Measurements from ENCODE around the gene HRH4. TPM values are rescaled to one million over a fixed set of nuclear protein-coding genes. Genes with fewer than 3 reads are reported as not detected.
A peak's percentile ranks its signal among the peaks of the same experiment; 100 is the strongest.

HRH4 gene
- total and polyA plus RNA-seq, 8 donors: 0.03 to 0.37 TPM; not detected in 6

DNA sequence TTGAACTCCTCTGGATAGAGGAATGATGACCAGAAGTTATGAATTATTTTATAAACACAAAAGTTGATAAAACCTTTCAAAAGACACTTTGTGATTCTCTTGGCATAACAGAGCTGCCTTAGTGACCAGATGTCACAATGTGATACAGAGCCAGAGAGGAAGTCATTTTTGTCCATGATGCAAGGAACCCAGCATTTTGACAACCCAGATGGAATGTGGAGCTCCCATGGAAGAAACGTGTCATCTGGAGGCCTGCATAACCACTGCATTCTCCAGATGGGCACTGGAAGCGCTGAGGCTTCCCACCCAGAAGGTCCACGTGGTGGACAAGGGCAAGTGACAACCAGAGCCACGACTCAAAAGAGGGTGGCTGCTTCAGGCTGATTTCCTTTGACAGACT is 30.1 kb downstream of the HRH4 start:
- WGBS, 5 donors: 39 to 57% (median 53%) methylated on average over 4 of the region's 4 CpGs
- DNase-seq: no peak
- no peak overlapping the region for H3K27ac ChIP-seq
- no peak for TF ChIP-seq POLR2AphosphoS5 (IDR thresholded peaks at IDR 0.05)
- no peak for TF ChIP-seq CTCF (IDR thresholded peaks at IDR 0.05)
- peaks cover 0 to 4% (median 0%) of the 10 kb centered on the region in 3 donors for H3K27me3 ChIP-seq
- peaks cover 0 to 10% (median 3%) of the 10 kb centered on the region in 4 donors for H3K4me1 ChIP-seq
- no peaks in the 10 kb centered on the region for H3K9me3 ChIP-seq
- intact Hi-C loops (cut with DNase I; ENCODE audit: low total_unique reads): no loop called here
- no peak overlapping the region for H3K4me3 ChIP-seq
- H3K36me3 ChIP-seq: no peaks in the 10 kb centered on the region

DNA sequence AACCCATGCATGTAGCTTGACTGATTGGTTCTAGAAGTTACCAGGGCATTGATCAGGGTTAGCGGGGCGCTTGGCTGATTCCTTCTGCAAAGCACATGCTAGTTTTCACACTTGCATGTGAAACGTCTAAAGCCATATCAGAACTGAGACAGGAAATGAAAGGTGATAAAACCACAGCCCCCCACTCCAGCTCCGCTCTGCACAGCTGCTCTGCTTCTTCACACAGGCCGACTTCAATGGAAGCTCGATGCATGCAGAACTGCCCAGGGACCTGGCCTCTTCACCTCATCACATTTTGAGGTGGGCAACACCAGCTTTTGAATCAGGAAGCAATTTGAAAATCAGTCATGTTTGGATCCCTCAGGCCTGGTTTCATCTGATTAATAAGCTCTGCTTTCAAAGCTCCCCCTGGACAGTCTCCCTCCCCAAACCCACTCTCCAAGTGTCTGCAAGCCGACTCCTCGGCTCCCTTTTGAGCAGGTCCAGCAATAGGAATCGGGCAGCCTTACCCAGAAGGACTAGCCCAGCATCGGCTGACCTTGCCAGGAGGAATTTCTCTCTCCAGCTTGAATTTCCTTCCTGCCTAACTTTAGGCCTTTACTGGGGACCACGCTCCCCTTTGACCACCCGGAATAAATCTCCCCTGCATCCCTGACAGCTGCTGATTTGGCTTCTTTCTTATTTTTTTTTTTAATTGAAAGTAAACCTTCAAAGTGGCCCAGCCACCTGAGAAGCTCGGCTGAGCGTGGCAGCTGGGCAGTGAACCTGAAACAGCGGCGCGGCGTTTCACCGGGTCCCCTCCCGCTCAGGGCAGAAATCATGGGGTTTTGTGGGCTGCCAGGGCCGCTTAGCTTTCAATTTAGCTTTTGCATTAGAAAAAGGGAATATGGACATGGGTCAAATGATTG is 31.7 kb downstream of the HRH4 start:
- intact Hi-C loops (cut with DNase I; ENCODE audit: low total_unique reads): no loop called here
- Histone ChIP-seq H3K36me3 (no peaks in the 10 kb centered on the region), H3K27me3 (no peaks in the 10 kb centered on the region), H3K27ac (no peak overlapping the region), H3K9me3 (no peaks in the 10 kb centered on the region), H3K4me3 (no peak overlapping the region), H3K4me1 (peaks cover 0 to 10% (median 3%) of the 10 kb centered on the region in 4 donors)
- TF ChIP-seq POLR2AphosphoS5 (IDR thresholded peaks at IDR 0.05) (no peak), CTCF (IDR thresholded peaks at IDR 0.05) (no peak), POLR2A (IDR thresholded peaks at IDR 0.05) (no peak), EP300 (IDR thresholded peaks at IDR 0.05) (no peak)
- no peak for DNase-seq
- WGBS, 5 donors: 75 to 82% (median 76%) methylated on average over 21 of the region's 21 CpGs

DNA sequence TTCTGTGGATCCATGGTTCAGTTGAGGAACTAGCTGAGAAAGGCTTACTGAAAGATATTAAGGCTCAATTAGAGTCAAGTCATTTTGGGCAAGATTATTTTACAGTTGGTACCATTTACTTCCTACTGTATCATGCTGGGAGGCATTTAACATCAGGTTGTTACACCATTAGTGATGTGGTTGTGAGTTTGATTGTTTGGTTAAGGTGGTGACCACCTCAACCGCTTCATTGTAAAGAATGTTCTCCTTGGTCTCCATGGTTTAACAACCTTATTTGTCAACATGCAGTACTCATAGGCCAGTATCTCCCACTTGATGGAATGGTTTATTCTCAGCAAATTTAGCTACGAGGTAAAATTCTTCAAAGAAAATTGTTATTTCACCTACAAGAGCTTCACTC is 34.1 kb downstream of the HRH4 start:
- no peaks in the 10 kb centered on the region for H3K9me3 ChIP-seq
- no peak for TF ChIP-seq POLR2A (IDR thresholded peaks at IDR 0.05)
- TF ChIP-seq POLR2AphosphoS5 (IDR thresholded peaks at IDR 0.05): no peak
- no peak for TF ChIP-seq CTCF (IDR thresholded peaks at IDR 0.05)
- no peak overlapping the region for H3K4me3 ChIP-seq
- H3K4me1 ChIP-seq: no peaks in the 10 kb centered on the region
- no peaks in the 10 kb centered on the region for H3K27me3 ChIP-seq
- intact Hi-C loops (cut with DNase I; ENCODE audit: low total_unique reads): no loop called here
- DNase-seq: no peak
- H3K36me3 ChIP-seq: no peaks in the 10 kb centered on the region
- H3K27ac ChIP-seq: no peak overlapping the region
- WGBS, 5 donors: 81 to 89% (median 86%) methylated on average over 2 of the region's 2 CpGs

- intact Hi-C loops (cut with DNase I; ENCODE audit: low total_unique reads): no loop called here
- H3K9me3 ChIP-seq: no peaks in the 10 kb centered on the region
- H3K36me3 ChIP-seq: no peaks in the 10 kb centered on the region
- TF ChIP-seq EP300 (IDR thresholded peaks at IDR 0.05) (no peak), POLR2AphosphoS5 (IDR thresholded peaks at IDR 0.05) (no peak), CTCF (IDR thresholded peaks at IDR 0.05) (no peak), POLR2A (IDR thresholded peaks at IDR 0.05) (no peak)
- H3K27ac ChIP-seq: no peak overlapping the region
- WGBS, 5 donors: 70 to 91% (median 76%) methylated on average over 1 of the region's 1 CpG
- peak in 1 of 2 donors; percentile 47 for DNase-seq
- no peak overlapping the region for H3K4me3 ChIP-seq
- H3K27me3 ChIP-seq: no peaks in the 10 kb centered on the region
- no peaks in the 10 kb centered on the region for H3K4me1 ChIP-seq
Measured at GRCh38 chr18:24497031-24497754, 36.8 kb downstream of the HRH4 start.
